NCI-H446 treated with DMSO at 0.1 percent for 48 hours (cell line): ENCODE results near the gene PGLYRP4.
"Not testable (repeated sequence)": the region's sequence is repeated elsewhere in the genome, so short reads cannot be mapped to it uniquely, and the experiment has no call there.

ENCODE experiments used
- DNase-seq: peaks from one replicate; lab custom pipeline; 2025; lab: John Stamatoyannopoulos, UW

Gene PGLYRP4

GRCh38 chr1:153355445-153356071 is 6.9 kb upstream of the PGLYRP4 start:
- DNase-seq: peak; percentile 22

- DNase-seq: no peak
Measured at GRCh38 chr1:153354515-153355193, 6.0 kb upstream of the PGLYRP4 start.

- no peak for DNase-seq
Measured at GRCh38 chr1:153353226-153353947, 4.7 kb upstream of the PGLYRP4 start.

- DNase-seq: peak; percentile 36
Measured at GRCh38 chr1:153352523-153352922, 3.9 kb upstream of the PGLYRP4 start.

- no peak for DNase-seq
Measured at GRCh38 chr1:153350321-153350957, 1.8 kb upstream of the PGLYRP4 start.

- DNase-seq: no peak
Measured at GRCh38 chr1:153349363-153350320, 1.0 kb upstream of the PGLYRP4 start.

- DNase-seq: no peak
Measured at GRCh38 chr1:153347856-153348255, 785 bp downstream of the PGLYRP4 start.

- not testable (repeated sequence) for DNase-seq
Measured at GRCh38 chr1:153347049-153347448, 1.6 kb downstream of the PGLYRP4 start.

- no peak for DNase-seq
Measured at GRCh38 chr1:153346077-153346723, 2.4 kb downstream of the PGLYRP4 start.

GRCh38 chr1:153345187-153346076 is 3.2 kb downstream of the PGLYRP4 start:
- no peak for DNase-seq

- no peak for DNase-seq
Measured at GRCh38 chr1:153344718-153345025, 4.0 kb downstream of the PGLYRP4 start.

GRCh38 chr1:153343811-153344717 is 4.6 kb downstream of the PGLYRP4 start:
- DNase-seq: no peak

GRCh38 chr1:153343040-153343681 is 5.5 kb downstream of the PGLYRP4 start:
- DNase-seq: no peak

- no peak for DNase-seq
Measured at GRCh38 chr1:153342178-153342577, 6.5 kb downstream of the PGLYRP4 start.

- DNase-seq: no peak
Measured at GRCh38 chr1:153341431-153341934, 7.2 kb downstream of the PGLYRP4 start.

GRCh38 chr1:153340356-153340755 is 8.3 kb downstream of the PGLYRP4 start:
- DNase-seq: no peak

GRCh38 chr1:153339802-153340201 is 8.8 kb downstream of the PGLYRP4 start:
- no peak for DNase-seq
